ENCODE results near the gene GGT7.

DNA sequence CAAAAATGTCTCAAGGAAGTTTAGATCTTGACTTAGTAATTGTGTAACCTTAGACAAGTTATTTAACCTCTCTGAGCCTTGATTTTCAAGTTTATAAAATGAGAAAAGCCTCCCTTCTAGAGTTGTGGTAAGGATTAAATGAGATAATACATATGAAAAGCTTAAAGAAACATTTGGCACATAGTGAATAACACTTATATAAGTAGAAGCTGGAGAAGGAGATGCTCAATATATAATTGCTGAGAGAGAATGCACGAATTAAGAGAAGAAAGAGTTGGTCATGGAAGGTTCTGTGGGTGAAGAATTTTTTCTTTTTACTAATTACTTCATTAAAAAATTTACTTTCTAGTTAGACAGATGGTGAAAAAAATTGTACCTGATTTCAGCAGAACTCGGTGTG, 9.0 kb upstream of the GGT7 start:
- TF ChIP-seq, protein P1, sequence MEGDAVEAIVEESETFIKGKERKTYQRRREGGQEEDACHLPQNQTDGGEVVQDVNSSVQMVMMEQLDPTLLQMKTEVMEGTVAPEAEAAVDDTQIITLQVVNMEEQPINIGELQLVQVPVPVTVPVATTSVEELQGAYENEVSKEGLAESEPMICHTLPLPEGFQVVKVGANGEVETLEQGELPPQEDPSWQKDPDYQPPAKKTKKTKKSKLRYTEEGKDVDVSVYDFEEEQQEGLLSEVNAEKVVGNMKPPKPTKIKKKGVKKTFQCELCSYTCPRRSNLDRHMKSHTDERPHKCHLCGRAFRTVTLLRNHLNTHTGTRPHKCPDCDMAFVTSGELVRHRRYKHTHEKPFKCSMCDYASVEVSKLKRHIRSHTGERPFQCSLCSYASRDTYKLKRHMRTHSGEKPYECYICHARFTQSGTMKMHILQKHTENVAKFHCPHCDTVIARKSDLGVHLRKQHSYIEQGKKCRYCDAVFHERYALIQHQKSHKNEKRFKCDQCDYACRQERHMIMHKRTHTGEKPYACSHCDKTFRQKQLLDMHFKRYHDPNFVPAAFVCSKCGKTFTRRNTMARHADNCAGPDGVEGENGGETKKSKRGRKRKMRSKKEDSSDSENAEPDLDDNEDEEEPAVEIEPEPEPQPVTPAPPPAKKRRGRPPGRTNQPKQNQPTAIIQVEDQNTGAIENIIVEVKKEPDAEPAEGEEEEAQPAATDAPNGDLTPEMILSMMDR (IDR thresholded peaks at IDR 0.05; ENCODE audit: insufficient read depth, low read length, poor library complexity, severe bottlenecking) = no peak
- TF ChIP-seq EZH2phosphoT487 (conservative IDR thresholded peaks at IDR 0.05; ENCODE audit: low read length) = no peak
